Measurements from ENCODE around the gene SAMSN1. TPM values are rescaled to one million over a fixed set of nuclear protein-coding genes. Genes with fewer than 3 reads are reported as not detected.

Gene SAMSN1
- total and polyA plus RNA-seq, 9 of the 15 experiments (the other 6 are each of a cell fraction or from before 2014, with no cell fraction given) = 101 to 223 (median 159) TPM

- TF ChIP-seq NFYB (IDR thresholded peaks at IDR 0.05; ENCODE audit: extremely low read depth, insufficient read length) = no peak
- TF ChIP-seq CEBPB (tag; IDR thresholded peaks at IDR 0.05) = no peak
- TF ChIP-seq ZBTB11 (CRISPR knock-in tag; IDR thresholded peaks at IDR 0.05) = no peak
- peak; percentile 96 for TF ChIP-seq TBP (optimal IDR thresholded peaks at IDR 0.05; ENCODE audit: low read depth, low read length)
- peak; percentile 88 for TF ChIP-seq TAF1 (IDR thresholded peaks at IDR 0.05; ENCODE audit: control insufficient read depth, extremely low read depth, insufficient read depth, low read length, severe bottlenecking)
- TF ChIP-seq ZBTB40 (IDR thresholded peaks at IDR 0.05) = peak; percentile 76
- no peak for TF ChIP-seq ZBTB40 (CRISPR knock-in tag; IDR thresholded peaks at IDR 0.05)
- no peak for TF ChIP-seq XRCC3 (IDR thresholded peaks at IDR 0.05)
- peak; percentile 64; the same call in 1 of the 2 replicates for TF ChIP-seq ATF3 (IDR thresholded peaks at IDR 0.05)
- no peak for TF ChIP-seq ATF3 (CRISPR knock-in tag; conservative IDR thresholded peaks at IDR 0.05)
These were observed at the start of gene SAMSN1 (continued) for GRCh38 chr21:14545906-14546480.

Measured in K562 (cell line).